Fibroblast of upper back skin (primary cell): ENCODE measurements around the gene DMAC2.
"Not testable (repeated sequence)": the region's sequence is repeated elsewhere in the genome, so short reads cannot be mapped to it uniquely, and the experiment has no call there.

Source experiments
- DNase-seq: peaks from one replicate; pipeline ENCODE4 v3.0.0-alpha.2; 2013

DMAC2 gene

GRCh38 chr19:41422456-41422855 lies 17.3 kb downstream of the DMAC2 start:
- DNase-seq, result no peak

DNA sequence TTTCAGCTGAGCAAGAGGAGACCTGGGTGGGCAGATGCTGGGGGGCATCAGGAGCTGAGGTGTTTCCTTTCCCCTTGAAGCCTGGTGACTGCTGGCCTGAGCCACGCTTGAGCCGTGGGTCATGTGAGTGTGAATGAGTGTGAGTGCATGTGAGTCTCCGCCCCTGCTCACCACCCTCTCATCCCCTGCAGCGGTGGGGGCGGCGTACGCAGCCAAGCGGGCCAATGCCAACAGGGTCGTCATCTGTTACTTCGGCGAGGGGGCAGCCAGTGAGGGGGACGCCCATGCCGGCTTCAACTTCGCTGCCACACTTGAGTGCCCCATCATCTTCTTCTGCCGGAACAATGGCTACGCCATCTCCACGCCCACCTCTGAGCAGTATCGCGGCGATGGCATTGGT lies 17.7 kb downstream of the DMAC2 start:
- no peak for DNase-seq

GRCh38 chr19:41421314-41421713 lies 18.4 kb downstream of the DMAC2 start:
- DNase-seq, result no peak

- DNase-seq, result no peak
These were observed 19.4 kb downstream of the DMAC2 start for GRCh38 chr19:41420101-41420880.

GRCh38 chr19:41416194-41416674 lies 23.5 kb downstream of the DMAC2 start:
- no peak for DNase-seq

- DNase-seq, result no peak
These were observed 24.5 kb downstream of the DMAC2 start for GRCh38 chr19:41415154-41415571.

- DNase-seq, result no peak
These were observed 25.3 kb downstream of the DMAC2 start for GRCh38 chr19:41414461-41414860.

DNA sequence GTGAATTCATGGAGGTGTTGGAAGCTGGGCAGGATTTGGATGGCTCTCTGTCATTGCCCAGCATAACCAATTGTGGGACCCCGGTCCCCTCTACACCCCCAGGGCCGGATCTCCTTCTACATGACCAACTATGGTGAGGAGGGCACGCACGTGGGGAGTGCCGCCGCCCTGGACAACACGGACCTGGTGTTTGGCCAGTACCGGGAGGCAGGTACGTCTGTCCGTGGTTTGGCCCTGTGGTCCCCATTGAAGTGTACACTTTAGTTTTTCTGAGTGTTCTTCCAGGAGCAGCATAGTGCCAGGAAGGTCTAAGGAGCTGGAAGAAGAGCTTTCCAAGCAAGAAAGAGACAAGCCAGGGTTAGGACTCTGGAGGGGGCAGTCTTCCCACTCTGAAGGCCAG lies 25.8 kb downstream of the DMAC2 start:
- no peak for DNase-seq

DNA sequence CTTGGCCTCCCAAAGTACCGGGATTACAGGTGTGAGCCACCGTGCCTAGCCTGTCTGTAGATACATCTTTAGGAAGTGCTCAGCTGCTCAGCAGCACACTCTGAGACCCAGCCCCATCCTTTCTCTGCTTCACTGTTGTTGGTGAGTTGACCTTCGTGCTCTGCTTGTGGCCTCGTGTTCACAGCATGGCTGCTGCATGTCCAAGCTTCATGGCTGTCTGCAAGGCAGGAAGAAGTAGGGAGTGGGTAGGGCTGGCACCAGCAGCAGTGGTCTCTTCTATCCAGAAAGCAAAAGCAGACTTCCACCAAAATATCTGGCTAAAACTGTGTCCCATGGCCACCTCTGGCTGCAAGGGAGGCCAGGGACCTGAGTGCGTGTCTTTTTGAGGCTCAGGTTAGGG lies 26.8 kb downstream of the DMAC2 start:
- no peak for DNase-seq

- no peak for DNase-seq
These were observed 27.8 kb downstream of the DMAC2 start for GRCh38 chr19:41411968-41412265.

GRCh38 chr19:41411100-41411967 lies 28.4 kb downstream of the DMAC2 start:
- DNase-seq, result no peak

- no peak for DNase-seq
These were observed 29.2 kb downstream of the DMAC2 start for GRCh38 chr19:41410336-41411054.

DNA sequence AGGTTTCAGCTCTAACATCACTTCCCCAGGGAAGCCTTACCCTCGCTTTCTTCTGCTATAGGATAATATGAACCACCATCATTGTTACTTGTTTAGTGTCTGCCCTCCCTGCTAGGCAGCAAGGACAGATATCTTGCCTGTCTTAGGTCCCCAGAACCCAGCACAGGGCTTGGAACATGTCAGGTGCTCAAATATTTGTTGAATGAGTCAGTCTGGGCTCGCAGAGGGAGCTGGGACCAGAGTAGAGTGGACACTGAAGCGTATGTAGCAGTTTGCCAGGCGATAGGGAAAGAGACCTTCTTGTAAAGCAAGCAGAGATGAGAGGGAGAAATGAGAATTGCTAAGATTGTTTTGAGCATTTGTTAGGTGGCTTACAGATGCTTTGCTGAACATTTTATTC lies 30.4 kb downstream of the DMAC2 start:
- peak; percentile 12 for DNase-seq

GRCh38 chr19:41408846-41409245 lies 30.9 kb downstream of the DMAC2 start:
- DNase-seq, result not testable (repeated sequence)

DNA sequence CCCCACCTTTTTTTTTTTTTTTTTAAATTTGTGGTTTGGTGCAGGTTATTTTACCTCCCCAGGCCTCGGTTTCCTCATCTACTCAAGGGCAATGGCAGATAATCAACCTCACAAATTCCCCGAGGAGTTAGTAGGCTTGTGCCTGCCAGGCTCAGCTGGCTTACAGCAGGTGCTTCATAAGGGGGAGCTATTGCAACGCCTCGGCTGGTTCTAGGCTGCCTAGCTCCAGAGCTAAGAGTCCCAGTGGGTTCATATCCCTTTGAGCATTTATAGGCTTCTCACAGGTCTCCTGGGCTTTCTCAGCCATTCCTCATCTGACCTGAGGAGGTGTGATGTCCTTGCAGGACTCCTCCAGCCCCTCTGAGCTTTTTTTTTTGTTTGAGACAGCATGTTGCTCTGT lies 31.5 kb downstream of the DMAC2 start:
- no peak for DNase-seq

- no peak for DNase-seq
These were observed 32.4 kb downstream of the DMAC2 start for GRCh38 chr19:41407271-41407670.

GRCh38 chr19:41405776-41406175 lies 33.9 kb downstream of the DMAC2 start:
- DNase-seq, result no peak

DNA sequence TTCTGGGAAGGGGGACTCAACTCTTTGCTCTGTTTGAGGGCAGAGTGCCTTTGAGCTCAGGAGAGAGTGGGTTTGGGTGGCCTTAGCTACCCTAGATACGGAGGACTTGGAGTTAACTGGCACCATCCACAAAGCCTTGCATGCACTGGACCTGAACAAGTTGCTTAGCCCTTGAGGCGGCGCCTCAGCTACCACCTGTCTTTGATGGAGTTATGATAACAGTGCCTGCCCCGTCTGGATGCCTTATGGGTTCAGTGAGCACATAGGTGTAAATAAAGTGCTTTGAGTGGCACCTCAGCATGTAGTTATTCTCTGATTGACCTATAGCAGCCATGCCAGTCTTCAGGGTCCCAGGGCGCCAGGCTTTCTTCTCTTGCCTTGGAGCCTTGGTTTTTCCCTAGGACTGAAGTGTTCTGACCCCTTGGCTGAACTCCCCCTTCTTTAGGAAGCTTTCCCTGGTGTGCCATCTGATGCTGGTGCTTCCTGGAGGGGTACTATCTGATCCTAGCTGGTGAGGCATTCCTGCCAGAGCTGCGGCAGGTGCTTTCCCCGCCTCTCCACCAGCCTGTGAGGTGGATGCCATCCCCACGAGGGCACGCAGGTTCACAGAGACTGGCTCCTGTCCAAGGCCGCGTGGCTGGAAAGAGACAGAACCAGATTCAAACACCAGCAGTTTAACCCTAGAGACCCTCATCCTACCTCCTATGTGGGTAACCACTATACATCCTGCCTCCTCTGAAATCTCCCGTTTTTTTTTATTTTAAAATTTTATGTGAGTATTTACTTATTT lies 36.3 kb downstream of the DMAC2 start:
- DNase-seq, result no peak

DNA sequence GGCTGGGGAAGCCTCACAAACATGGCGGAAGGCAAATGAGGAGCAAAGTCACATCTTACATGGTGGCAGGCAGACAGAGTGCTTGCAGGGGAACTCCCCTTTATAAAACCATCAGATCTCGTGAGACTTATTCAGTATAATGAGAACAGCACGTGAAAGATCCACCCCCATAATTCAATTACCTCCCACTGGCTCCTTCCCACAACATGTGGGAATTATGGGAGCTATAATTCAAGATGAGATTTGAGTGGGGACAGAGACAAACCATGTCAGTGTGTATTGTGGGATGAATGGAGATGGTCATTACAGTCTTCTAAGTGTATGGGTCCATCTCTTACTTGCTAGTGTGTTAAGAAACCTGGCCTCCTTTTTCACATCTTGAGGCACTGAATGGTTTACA lies 37.7 kb downstream of the DMAC2 start:
- no peak for DNase-seq

- no peak for DNase-seq
These were observed 38.2 kb downstream of the DMAC2 start for GRCh38 chr19:41401483-41401882.

- no peak for DNase-seq
These were observed 40.2 kb downstream of the DMAC2 start for GRCh38 chr19:41399525-41399924.

- DNase-seq, result no peak
These were observed 40.6 kb downstream of the DMAC2 start for GRCh38 chr19:41399091-41399490.

DNA sequence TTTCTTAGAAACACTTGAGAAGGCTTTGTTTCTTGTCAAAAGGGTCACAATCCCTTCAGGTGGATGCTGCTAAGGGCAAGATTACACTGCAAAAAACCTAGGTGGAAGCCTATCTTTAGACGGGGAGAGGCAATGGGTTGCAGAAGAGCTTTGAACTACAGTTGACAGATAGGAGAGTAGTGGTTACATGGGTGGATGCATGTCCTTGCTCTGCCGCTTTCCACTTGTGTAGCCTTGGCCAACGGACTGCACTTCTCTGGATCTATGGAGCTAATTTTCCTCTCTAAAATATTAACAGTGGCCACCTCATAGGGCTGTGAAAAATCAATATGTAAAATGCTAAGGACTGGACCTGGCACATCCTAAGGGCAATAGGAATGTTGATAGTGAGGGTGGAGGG lies 41.1 kb downstream of the DMAC2 start:
- DNase-seq, result no peak
